NCI-H69 (cell line): Measurements from ENCODE around the gene CCDC88A.
"Not testable (repeated sequence)": the region's sequence is repeated elsewhere in the genome, so short reads cannot be mapped to it uniquely, and the experiment has no call there.

Experiments used
- DNase-seq: peaks from one replicate; lab custom pipeline; 2025; lab: John Stamatoyannopoulos, UW

Gene CCDC88A

GRCh38 chr2:55384786-55385185 is 34.9 kb downstream of the CCDC88A start:
- no peak for DNase-seq

GRCh38 chr2:55371376-55371775 is 48.3 kb downstream of the CCDC88A start:
- DNase-seq = no peak

DNA sequence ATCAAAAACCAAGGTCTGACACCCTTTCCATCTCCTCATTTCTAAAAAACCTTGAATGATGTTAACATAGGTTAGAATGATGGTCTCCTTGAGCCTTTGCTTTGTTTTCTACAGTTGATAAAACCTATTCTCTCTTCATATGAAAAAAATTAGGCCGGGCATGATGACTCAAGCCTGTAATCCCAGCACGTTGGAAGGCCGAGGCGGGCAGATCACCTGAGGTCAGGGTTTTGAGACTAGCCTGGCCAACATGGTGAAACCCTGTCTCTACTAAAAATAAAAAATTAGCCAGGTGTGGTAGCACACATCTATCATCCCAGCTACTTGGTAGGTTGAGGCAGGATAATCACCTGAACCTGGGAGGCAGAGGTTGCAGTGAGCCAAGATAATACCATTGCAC is 49.4 kb downstream of the CCDC88A start:
- DNase-seq = no peak

GRCh38 chr2:55365303-55365702 is 54.4 kb downstream of the CCDC88A start:
- DNase-seq = no peak

DNA sequence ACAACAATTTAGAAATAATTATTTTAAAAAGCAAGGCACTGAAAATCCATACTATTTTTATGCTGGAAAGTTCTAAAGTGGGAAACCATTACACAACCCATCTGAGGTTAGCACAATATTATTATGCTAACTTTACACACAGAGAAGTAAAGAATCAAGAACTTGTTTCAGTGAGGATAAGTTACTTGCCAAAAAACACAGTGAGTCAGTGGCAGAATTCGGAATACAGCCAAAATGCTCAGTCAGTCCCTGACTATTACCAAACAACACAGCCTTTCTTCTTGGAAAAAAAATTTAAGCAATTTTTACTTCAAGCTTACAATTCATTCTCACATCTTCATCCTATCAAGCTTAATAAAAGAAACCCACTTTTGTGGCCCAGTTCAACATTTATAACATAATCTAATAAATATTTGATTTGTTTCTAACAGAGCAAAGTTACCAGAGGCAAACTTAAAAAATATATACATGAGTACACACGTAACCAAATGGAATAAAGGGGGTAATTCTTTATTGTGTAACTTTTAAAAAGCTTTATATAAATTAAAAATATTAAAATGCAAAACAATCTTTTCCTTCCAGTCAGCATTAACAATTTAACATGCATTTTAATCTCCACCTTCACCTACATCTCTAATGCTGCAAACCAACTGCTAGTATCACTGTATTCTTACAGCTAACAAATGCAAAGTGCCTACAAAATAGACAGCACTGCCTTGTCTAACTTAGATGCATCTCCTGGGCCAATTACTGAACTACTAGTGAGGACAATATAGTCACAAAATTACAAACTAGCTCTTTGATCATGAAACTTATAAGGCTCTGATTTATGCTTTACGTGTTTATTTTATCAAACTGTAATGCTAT is 55.2 kb downstream of the CCDC88A start:
- no peak for DNase-seq

- no peak for DNase-seq
These were observed 56.0 kb downstream of the CCDC88A start for GRCh38 chr2:55363636-55364035.

DNA sequence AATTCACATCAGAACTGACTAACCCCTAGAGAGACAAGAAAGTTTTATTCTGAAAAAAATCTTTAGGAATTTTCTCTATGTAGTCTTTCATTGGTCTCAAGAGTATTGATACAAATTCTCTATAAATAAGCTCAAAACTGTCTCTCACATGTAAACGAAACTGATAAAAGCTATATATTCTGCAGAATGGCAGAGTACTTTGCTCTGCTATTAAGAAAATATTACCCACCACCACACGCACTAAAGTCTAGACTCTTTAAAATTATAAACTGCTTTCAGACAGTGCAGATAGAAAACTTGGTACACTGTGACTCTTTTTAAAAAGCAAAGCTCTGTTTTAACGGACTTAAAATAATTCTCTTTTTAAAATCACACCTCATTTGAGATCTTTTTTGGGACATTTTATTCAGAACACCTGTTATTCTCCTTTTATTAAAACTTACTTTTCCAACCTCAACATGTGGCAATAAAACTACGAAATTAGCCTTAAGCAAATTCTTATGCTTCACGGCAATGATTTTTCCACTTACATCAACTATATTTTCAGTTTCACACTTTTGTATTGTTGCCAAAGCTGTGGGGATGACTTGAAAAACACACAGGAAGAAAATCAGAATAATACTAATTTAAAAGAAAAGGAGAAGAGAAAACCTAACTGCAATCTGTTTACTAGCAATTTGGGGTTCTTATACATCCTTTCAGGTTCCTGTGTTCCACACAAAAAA is 58.0 kb downstream of the CCDC88A start:
- DNase-seq = no peak

- no peak for DNase-seq
These were observed 61.2 kb downstream of the CCDC88A start for GRCh38 chr2:55358451-55358850.

- no peak for DNase-seq
These were observed 61.7 kb downstream of the CCDC88A start for GRCh38 chr2:55357927-55358326.

GRCh38 chr2:55357164-55357563 is 62.5 kb downstream of the CCDC88A start:
- no peak for DNase-seq

DNA sequence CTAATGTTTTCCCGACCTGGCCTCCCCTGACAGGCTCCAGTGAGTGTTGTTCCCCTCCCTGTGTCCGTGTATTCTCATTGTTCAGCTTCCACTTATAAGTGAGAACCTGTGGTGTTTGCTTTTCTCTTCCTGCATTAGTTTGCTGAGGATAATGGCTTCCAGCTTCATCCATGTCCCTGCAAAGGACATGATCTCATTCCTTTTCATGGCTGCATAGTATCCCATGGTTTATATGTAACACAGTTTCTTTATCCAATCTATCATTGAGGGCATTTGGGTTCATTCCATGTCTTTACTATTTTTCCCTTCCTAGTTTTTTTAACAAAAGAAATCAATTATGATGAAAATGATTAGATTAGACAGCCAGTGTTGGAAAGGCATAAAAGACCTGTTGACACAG is 63.5 kb downstream of the CCDC88A start:
- DNase-seq = not testable (repeated sequence)

- DNase-seq = no peak
These were observed 64.2 kb downstream of the CCDC88A start for GRCh38 chr2:55355451-55355850.

DNA sequence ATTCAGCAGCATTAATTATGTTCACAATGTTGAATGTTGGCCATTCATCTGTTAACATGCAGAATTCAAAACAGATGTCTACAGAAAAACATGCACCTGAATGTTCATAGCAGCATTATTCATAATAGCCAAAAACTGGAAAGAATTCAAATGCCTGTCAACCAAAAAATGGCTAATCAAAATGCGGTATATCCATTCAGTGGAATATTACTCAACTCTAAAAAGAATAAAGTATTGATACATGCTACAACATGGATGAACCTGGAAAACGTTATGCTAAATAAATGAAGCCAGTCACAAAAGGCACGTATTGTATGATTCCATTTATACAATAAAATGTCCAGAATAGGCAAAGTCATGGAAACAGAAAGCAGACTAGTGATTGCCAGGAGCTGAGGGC is 68.0 kb downstream of the CCDC88A start:
- DNase-seq = no peak

DNA sequence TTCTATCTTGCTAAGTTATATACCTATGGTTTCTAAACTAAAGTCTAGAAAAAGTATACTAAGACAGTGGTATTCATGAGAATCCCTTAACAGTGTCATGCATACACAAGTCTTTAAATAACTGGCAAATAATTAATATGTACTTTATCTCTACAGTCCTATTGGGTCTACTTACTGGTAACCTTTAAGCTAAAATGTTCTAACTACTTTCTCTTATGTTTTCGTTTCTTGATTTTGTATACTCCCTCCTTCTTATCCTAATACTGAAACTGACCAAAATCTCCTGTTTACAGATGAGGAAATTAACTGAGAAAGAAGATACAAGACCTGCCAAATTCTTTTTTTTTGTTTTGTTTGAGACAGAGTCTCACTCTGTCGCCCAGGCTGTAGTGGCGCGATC is 74.6 kb downstream of the CCDC88A start:
- DNase-seq = no peak

DNA sequence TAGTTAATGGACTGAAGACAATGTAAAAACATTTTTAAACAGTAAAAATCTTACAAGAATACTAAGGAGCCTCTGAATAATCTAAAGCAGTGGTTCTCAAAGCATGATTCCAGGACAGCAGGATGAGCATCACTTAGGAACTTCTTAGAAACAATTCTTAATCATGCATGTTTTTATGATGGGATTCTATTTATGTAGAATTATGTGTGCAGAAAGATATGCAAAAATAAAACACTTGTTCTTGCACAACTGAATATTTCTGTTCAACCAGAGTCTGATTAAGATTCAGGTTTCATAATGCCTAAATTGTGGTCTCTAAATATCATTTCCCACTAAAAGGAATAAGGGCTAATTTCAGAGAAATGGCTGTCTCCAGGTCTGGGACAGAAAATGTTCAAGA is 81.4 kb downstream of the CCDC88A start:
- no peak for DNase-seq

DNA sequence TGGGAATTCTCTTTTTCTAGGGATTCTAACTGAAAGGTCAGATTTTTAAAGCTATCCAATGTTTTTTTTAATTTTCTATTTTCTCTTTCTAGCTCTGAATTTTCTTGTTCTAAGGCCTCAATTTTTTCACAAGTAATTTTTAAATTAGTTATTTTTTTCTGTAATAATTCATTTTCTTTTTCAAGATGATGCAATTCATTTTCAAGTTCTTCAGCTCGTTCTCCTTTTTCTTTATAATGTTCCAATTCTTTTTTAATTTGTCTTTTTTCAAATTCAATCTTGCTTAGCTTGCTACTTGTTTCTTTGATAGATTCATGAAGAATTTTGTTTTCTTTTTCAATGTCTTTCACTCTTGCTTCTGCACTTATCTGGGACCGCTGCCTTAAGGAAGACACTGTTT is 84.9 kb downstream of the CCDC88A start:
- DNase-seq = no peak

DNA sequence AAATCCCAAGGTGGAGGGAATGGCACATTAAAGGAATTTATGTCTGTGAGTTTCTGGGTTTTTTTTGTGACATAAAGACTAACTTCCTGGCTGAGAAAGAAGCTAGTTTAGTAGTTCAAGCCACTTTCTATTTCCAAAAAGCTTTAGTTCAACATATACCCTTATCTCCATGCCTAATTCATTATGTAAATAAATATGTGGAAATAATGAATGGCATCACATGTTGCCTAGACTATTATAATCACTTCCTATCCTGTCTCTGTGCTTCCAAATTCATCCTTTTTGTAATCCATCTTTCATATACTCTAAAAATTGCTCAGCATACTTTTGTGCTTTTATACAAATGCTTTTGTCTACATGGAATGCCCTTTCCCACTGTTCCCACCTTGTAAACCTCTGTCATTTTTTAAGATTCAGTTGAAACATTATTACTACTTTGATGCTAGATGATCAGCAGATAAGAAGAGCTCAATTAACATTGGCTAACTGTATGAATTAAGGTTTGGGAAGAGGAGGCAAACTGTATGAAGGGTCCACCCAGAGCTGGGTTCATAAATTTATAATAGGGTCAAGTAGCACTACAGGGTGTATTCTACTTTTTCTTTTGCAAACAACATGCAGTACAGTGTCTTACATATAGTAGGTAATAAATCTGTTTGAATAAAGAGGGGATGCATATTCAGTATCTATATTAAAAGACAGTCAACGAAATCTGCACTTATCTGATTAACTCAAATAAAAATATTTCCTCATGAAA is 88.9 kb downstream of the CCDC88A start:
- no peak for DNase-seq

GRCh38 chr2:55327470-55328230 is 92.0 kb downstream of the CCDC88A start:
- DNase-seq = no peak

GRCh38 chr2:55314985-55315384 is 104.7 kb downstream of the CCDC88A start:
- DNase-seq = no peak

DNA sequence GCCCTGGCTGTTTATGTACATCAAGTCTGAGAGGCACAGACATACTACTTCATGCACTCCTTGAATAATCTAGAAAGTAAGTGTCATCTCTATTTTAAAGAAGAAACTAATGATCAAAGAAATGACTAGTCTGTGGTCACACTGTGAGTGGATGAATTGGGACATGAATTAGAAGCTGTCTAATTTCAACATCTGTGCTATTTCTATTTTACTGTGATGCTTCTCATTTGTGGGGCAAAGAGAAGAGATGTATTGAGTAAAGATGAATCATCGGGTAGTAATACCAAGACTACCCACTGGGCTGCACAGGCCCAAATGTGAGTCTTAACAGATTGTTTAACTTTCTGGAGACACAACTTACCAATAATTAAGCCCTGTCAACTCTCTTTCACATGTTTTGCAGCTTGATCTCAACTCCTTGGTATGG is 108.2 kb downstream of the CCDC88A start:
- no peak for DNase-seq

DNA sequence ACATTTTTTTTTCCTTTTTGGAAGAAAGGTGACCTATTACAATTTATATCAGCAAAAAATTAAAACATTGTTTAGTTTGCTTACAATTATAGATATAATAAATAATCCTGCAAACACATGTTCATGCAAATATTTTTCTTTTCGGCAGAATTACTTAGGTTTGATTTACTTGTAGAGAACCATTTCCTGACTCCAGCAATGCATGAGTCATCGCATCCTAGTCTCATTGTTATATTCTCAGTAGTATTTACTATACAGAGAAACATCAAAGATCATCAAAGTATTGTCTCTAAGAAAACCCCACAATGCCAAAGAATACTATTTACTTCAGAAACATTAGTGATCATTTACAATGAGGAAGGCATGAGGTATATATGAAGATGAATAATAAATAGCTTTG is 110.2 kb downstream of the CCDC88A start:
- DNase-seq = no peak

DNA sequence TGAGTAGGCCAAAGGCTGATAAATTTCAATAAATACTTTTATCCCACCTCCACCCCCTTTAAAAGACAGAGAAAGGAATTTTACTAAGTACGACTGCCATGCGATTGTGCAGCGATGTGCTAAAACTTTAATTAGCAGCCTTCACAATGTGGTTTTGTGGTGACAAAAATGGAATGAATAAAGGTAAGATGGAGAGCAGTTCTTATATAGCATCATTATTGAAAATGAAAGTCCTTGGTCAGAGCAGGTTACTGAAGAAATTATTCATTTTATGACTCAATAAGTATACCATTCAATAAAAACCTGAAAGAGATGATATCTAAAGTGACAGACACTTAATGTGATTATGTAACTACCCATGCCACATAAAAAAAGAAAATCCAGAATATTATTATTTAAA is 117.4 kb downstream of the CCDC88A start:
- no peak for DNase-seq
